Measurements from ENCODE around the gene LIMA1.

LIMA1 gene

DNA sequence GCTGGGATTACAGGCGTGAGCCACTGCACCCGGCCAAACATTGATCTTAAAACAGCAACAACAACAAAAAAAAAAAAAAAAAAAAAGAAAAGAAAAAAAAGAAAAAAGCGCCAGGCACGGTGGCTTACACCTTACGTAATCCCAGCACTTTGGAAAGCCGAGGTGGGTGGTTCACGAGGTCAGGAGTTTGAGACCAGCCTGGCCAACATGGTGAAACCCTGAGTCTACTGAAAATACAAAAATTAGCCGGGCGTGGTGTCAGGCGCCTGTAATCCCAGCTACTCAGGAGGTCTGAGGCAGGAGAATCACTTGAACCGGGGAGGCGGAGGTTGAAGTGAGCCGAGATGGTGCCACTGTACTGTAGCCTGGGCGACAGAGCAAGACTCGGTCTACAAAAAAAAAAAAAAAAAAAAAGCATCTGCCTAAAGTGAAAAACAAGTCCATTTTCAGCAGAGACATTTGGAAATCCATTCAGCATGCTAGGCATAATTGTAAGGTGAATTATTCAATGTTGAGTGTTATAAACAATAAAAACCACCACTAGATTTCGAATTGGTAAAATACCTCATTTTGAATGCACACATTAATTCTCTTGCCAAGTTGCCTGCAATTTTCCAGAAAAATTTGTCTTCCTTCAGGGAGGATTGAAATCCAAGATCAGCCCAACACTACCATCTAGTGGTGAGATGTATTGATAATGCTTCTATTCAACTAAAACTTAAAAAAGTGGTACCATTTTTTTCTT, 108.2 kb downstream of the LIMA1 start:
- 96% methylated on average over 7 of the region's 16 CpGs for WGBS (ENCODE audit: insufficient coverage)

GRCh38 chr12:50167049-50167828, 116.1 kb downstream of the LIMA1 start, which contains the start of gene CERS5:
Gene CERS5 (minus strand): TSS chr12:50167369. CDS start chr12:50167297, 72 bp downstream.
- H3K4me3 ChIP-seq (ENCODE audit: control insufficient read depth in 1 of 7, extremely low read depth in 1 of 7, insufficient read depth in 4 of 7, low read depth in 2 of 7, low read length in 6 of 7), result peak within 1 kb of the TSS; percentile 76 to 100 (median 93)

More for the DNA sequence above, 108.2 kb downstream of the LIMA1 start:
- CTCF ChIA-PET, result interaction anchor here (0.6 to 8.6 kb wide), 22 partner anchors 8 to 229 kb away, joined by 3 to 63 read pairs (median 5); partner anchors contain the start of genes CERS5 and COX14
- Histone ChIP-seq H3K4me3 (ENCODE audit: control insufficient read depth in 1 of 7, extremely low read depth in 1 of 7, insufficient read depth in 4 of 7, low read depth in 2 of 7, low read length in 6 of 7) (no peak overlapping the region), H3K36me3 (ENCODE audit: control insufficient read depth in 4 of 4, insufficient read depth in 4 of 4, low read length in 3 of 4) (peaks cover 6 to 22% (median 8%) of the 10 kb centered on the region in 4 experiments), H3K9me3 (ENCODE audit: control extremely low read depth in 1 of 5, control insufficient read depth in 4 of 5, insufficient read depth in 2 of 5, low read depth in 1 of 5, low read length in 4 of 5) (no peaks in the 10 kb centered on the region), H3K4me1 (ENCODE audit: control extremely low read depth in 1 of 4, control insufficient read depth in 4 of 4, insufficient read depth in 4 of 4, low read length in 3 of 4) (no peaks in the 10 kb centered on the region), H3K27ac (ENCODE audit: insufficient read depth in 1 of 2, low read depth in 1 of 2, low read length in 2 of 2, poor library complexity in 1 of 2, severe bottlenecking in 2 of 2) (no peak overlapping the region), H3K27me3 (replicated peaks in 2 of 5; ENCODE audit: control insufficient read depth in 4 of 5, insufficient read depth in 5 of 5, low read length in 4 of 5) (no peaks in the 10 kb centered on the region)
- DNase-seq, result peak; percentile 78 to 84 (median 79)
- POLR2A ChIA-PET, result no interaction called here

GRCh38 chr12:50166799-50167048, 116.6 kb downstream of the LIMA1 start:
- Histone ChIP-seq H3K36me3 (ENCODE audit: control insufficient read depth in 4 of 4, insufficient read depth in 4 of 4, low read length in 3 of 4) (no peaks in the 10 kb centered on the region), H3K27me3 (replicated peaks in 2 of 5; ENCODE audit: control insufficient read depth in 4 of 5, insufficient read depth in 5 of 5, low read length in 4 of 5) (no peaks in the 10 kb centered on the region), H3K4me3 (ENCODE audit: control insufficient read depth in 1 of 7, extremely low read depth in 1 of 7, insufficient read depth in 4 of 7, low read depth in 2 of 7, low read length in 6 of 7) (peak overlapping the region; percentile 76 to 100 (median 93)), H3K27ac (ENCODE audit: insufficient read depth in 1 of 2, low read depth in 1 of 2, low read length in 2 of 2, poor library complexity in 1 of 2, severe bottlenecking in 2 of 2) (peak overlapping the region; percentile 81 to 92), H3K9me3 (ENCODE audit: control extremely low read depth in 1 of 5, control insufficient read depth in 4 of 5, insufficient read depth in 2 of 5, low read depth in 1 of 5, low read length in 4 of 5) (no peaks in the 10 kb centered on the region), H3K4me1 (ENCODE audit: control extremely low read depth in 1 of 4, control insufficient read depth in 4 of 4, insufficient read depth in 4 of 4, low read length in 3 of 4) (peaks cover 7 to 19% (median 14%) of the 10 kb centered on the region in 4 experiments)
- ChIA-PET POLR2A (interaction anchor here (0.7 to 1.7 kb wide), 6 partner anchors 9 to 378 kb away, joined by 3 to 9 read pairs (median 4); partner anchors contain the start of genes COX14 and SMARCD1), CTCF (interaction anchor here (0.6 to 2.7 kb wide), 9 partner anchors 9 to 492 kb away, joined by 3 to 17 read pairs (median 5); partner anchors contain the start of genes COX14 and SMARCD1)
- 0% methylated on average over 12 of the region's 12 CpGs for WGBS (ENCODE audit: insufficient coverage)
- DNase-seq, result no peak

More at GRCh38 chr12:50167049-50167828, 116.1 kb downstream of the LIMA1 start, which contains the start of gene CERS5:
- peaks cover 7 to 19% (median 14%) of the 10 kb centered on the region in 4 experiments for H3K4me1 ChIP-seq (ENCODE audit: control extremely low read depth in 1 of 4, control insufficient read depth in 4 of 4, insufficient read depth in 4 of 4, low read length in 3 of 4)
- no peaks in the 10 kb centered on the region for H3K36me3 ChIP-seq (ENCODE audit: control insufficient read depth in 4 of 4, insufficient read depth in 4 of 4, low read length in 3 of 4)
- WGBS (ENCODE audit: insufficient coverage), result 0% methylated on average over 67 of the region's 70 CpGs
- peak; percentile 97 to 99 (median 99) for DNase-seq
- no peaks in the 10 kb centered on the region for H3K9me3 ChIP-seq (ENCODE audit: control extremely low read depth in 1 of 5, control insufficient read depth in 4 of 5, insufficient read depth in 2 of 5, low read depth in 1 of 5, low read length in 4 of 5)
- ChIA-PET CTCF (interaction anchor here (0.6 to 2.7 kb wide), 13 partner anchors 9 to 492 kb away, joined by 3 to 17 read pairs (median 3); partner anchors contain the start of genes COX14, GPD1 and SMARCD1), POLR2A (interaction anchor here (0.7 to 1.7 kb wide), 9 partner anchors 10 to 378 kb away, joined by 3 to 9 read pairs (median 3); partner anchors contain the start of genes COX14 and SMARCD1)
- peak within 1 kb of the TSS; percentile 81 to 92 for H3K27ac ChIP-seq (ENCODE audit: insufficient read depth in 1 of 2, low read depth in 1 of 2, low read length in 2 of 2, poor library complexity in 1 of 2, severe bottlenecking in 2 of 2)
- H3K27me3 ChIP-seq (replicated peaks in 2 of 5; ENCODE audit: control insufficient read depth in 4 of 5, insufficient read depth in 5 of 5, low read length in 4 of 5), result no peaks in the 10 kb centered on the region

DNA sequence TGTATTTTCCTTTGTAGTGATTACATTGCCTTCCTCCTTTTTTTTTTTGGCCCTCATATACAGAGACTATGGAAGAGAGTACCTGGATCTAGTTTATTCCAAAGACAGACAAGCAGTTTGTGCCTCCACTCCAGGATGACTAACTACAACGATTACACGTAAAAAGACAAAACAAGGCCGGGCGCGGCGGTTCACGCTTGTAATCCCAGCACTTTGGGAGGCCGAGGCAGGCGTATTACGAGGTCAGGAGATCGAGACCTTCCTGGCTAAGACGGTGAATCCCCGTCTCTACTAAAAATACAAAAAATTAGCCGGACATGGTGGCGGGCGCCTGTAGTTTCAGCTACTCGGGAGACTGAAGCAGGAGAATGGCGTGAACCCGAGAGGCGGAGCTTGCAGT, 118.4 kb downstream of the LIMA1 start:
- DNase-seq, result no peak
- Histone ChIP-seq H3K36me3 (ENCODE audit: control insufficient read depth in 4 of 4, insufficient read depth in 4 of 4, low read length in 3 of 4) (no peaks in the 10 kb centered on the region), H3K27ac (ENCODE audit: insufficient read depth in 1 of 2, low read depth in 1 of 2, low read length in 2 of 2, poor library complexity in 1 of 2, severe bottlenecking in 2 of 2) (no peak overlapping the region), H3K9me3 (ENCODE audit: control extremely low read depth in 1 of 5, control insufficient read depth in 4 of 5, insufficient read depth in 2 of 5, low read depth in 1 of 5, low read length in 4 of 5) (no peaks in the 10 kb centered on the region), H3K27me3 (replicated peaks in 2 of 5; ENCODE audit: control insufficient read depth in 4 of 5, insufficient read depth in 5 of 5, low read length in 4 of 5) (no peaks in the 10 kb centered on the region), H3K4me1 (ENCODE audit: control extremely low read depth in 1 of 4, control insufficient read depth in 4 of 4, insufficient read depth in 4 of 4, low read length in 3 of 4) (peaks cover 7 to 19% (median 16%) of the 10 kb centered on the region in 4 experiments), H3K4me3 (ENCODE audit: control insufficient read depth in 1 of 7, extremely low read depth in 1 of 7, insufficient read depth in 4 of 7, low read depth in 2 of 7, low read length in 6 of 7) (no peak overlapping the region)
- CTCF ChIA-PET, result interaction anchor here (1.5 kb wide), 1 partner anchor 199 kb away, joined by 3 read pairs; no protein-coding TSS in a partner anchor
- 95% methylated on average over 8 of the region's 20 CpGs for WGBS (ENCODE audit: insufficient coverage)
- POLR2A ChIA-PET, result no interaction called here

GRCh38 chr12:50162230-50162629, 121.1 kb downstream of the LIMA1 start:
- WGBS (ENCODE audit: insufficient coverage), result 80% methylated on average over 1 of the region's 2 CpGs
- Histone ChIP-seq H3K4me1 (ENCODE audit: control extremely low read depth in 1 of 4, control insufficient read depth in 4 of 4, insufficient read depth in 4 of 4, low read length in 3 of 4) (peaks cover 7 to 15% (median 11%) of the 10 kb centered on the region in 4 experiments), H3K36me3 (ENCODE audit: control insufficient read depth in 4 of 4, insufficient read depth in 4 of 4, low read length in 3 of 4) (peaks cover 0 to 3% (median 1%) of the 10 kb centered on the region in 4 experiments), H3K27ac (ENCODE audit: insufficient read depth in 1 of 2, low read depth in 1 of 2, low read length in 2 of 2, poor library complexity in 1 of 2, severe bottlenecking in 2 of 2) (no peak overlapping the region), H3K9me3 (ENCODE audit: control extremely low read depth in 1 of 5, control insufficient read depth in 4 of 5, insufficient read depth in 2 of 5, low read depth in 1 of 5, low read length in 4 of 5) (no peaks in the 10 kb centered on the region), H3K27me3 (replicated peaks in 2 of 5; ENCODE audit: control insufficient read depth in 4 of 5, insufficient read depth in 5 of 5, low read length in 4 of 5) (no peaks in the 10 kb centered on the region), H3K4me3 (ENCODE audit: control insufficient read depth in 1 of 7, extremely low read depth in 1 of 7, insufficient read depth in 4 of 7, low read depth in 2 of 7, low read length in 6 of 7) (no peak overlapping the region)
- CTCF ChIA-PET, result interaction anchor here (0.9 kb wide), 1 partner anchor 13 kb away, joined by 3 read pairs; no protein-coding TSS in a partner anchor
- POLR2A ChIA-PET, result no interaction called here
- no peak for DNase-seq

GRCh38 chr12:50160643-50161042, 122.7 kb downstream of the LIMA1 start:
- Histone ChIP-seq H3K36me3 (ENCODE audit: control insufficient read depth in 4 of 4, insufficient read depth in 4 of 4, low read length in 3 of 4) (peaks cover 0 to 5% (median 3%) of the 10 kb centered on the region in 4 experiments), H3K27ac (ENCODE audit: insufficient read depth in 1 of 2, low read depth in 1 of 2, low read length in 2 of 2, poor library complexity in 1 of 2, severe bottlenecking in 2 of 2) (no peak overlapping the region), H3K27me3 (replicated peaks in 2 of 5; ENCODE audit: control insufficient read depth in 4 of 5, insufficient read depth in 5 of 5, low read length in 4 of 5) (no peaks in the 10 kb centered on the region), H3K4me3 (ENCODE audit: control insufficient read depth in 1 of 7, extremely low read depth in 1 of 7, insufficient read depth in 4 of 7, low read depth in 2 of 7, low read length in 6 of 7) (no peak overlapping the region), H3K4me1 (ENCODE audit: control extremely low read depth in 1 of 4, control insufficient read depth in 4 of 4, insufficient read depth in 4 of 4, low read length in 3 of 4) (peaks cover 1 to 4% (median 4%) of the 10 kb centered on the region in 4 experiments), H3K9me3 (ENCODE audit: control extremely low read depth in 1 of 5, control insufficient read depth in 4 of 5, insufficient read depth in 2 of 5, low read depth in 1 of 5, low read length in 4 of 5) (no peaks in the 10 kb centered on the region)
- CTCF ChIA-PET, result interaction anchor here (1.2 kb wide), 1 partner anchor 16 kb away, joined by 3 read pairs; no protein-coding TSS in a partner anchor
- no peak for DNase-seq
- POLR2A ChIA-PET, result no interaction called here
